IMR-90 (cell line): Measurements from ENCODE around the gene DCP2. TPM values are rescaled to one million over a fixed set of nuclear protein-coding genes. Genes with fewer than 3 reads are reported as not detected.
A peak's percentile ranks its signal among the peaks of the same experiment; 100 is the strongest.
"Not testable (repeated sequence)": the region's sequence is repeated elsewhere in the genome, so short reads cannot be mapped to it uniquely, and the experiment has no call there.

ENCODE experiments used
- ATAC-seq: fragments of 200-7000 bp; cut with Tn5 transposase; 2 replicates; pipeline ENCODE4 v1.9.1; 2020; ENCODE audit warnings: low read depth, mild to moderate bottlenecking, moderate library complexity
- BruUV-seq: library from RNA; stranded (reverse); fragments of 400-500 nt; replicated peaks from 2 replicates; lab custom pipeline; 2021; lab: Mats Ljungman, UMichigan
- CTCF ChIA-PET: fragments of 300-600 bp; formaldehyde crosslinking; extraction: SDS; loops from one replicate; lab custom pipeline; 2021; ENCODE audit warnings: antibody characterized with exemption; lab: Yijun Ruan, JAX
- POLR2A ChIA-PET: fragments of 300-600 bp; sonication (Branson Sonifier 250); formaldehyde crosslinking; loops from one replicate; lab custom pipeline; 2022; ENCODE audit warnings: antibody characterized with exemption; ENCODE audit not compliant: unreplicated experiment; lab: Charles Lee
- DNase-seq: peaks from one replicate; pipeline ENCODE4 v3.0.0; 2013
- H2AFZ ChIP-seq: replicated peaks from 2 replicates; pipeline ENCODE3; 2013; ENCODE audit warnings: low read length, mild to moderate bottlenecking; ENCODE audit not compliant: poor library complexity
- H2AK5ac ChIP-seq: 2 replicates; pipeline ENCODE4 v1.6.1; 2013; ENCODE audit warnings: low read depth, low read length, inconsistent platforms
- H2AK9ac ChIP-seq: replicated peaks from 2 replicates; pipeline ENCODE3; 2013; ENCODE audit warnings: mild to moderate bottlenecking, low read depth, low read length, moderate library complexity; ENCODE audit not compliant: poor library complexity
- H2BK120ac ChIP-seq: 2 replicates; pipeline ENCODE4 v1.6.1; 2013; ENCODE audit warnings: low read depth, low read length, inconsistent platforms
- H2BK15ac ChIP-seq: 3 replicates; pipeline ENCODE4 v1.6.1; 2013; ENCODE audit warnings: low read depth, low read length, inconsistent platforms
- H2BK20ac ChIP-seq: 2 replicates; pipeline ENCODE4 v1.6.1; 2013; ENCODE audit warnings: low read depth, mild to moderate bottlenecking, inconsistent platforms, low read length, moderate library complexity
- H2BK5ac ChIP-seq: 2 replicates; pipeline ENCODE4 v1.6.1; 2013; ENCODE audit warnings: mild to moderate bottlenecking, low read depth, low read length, inconsistent platforms; ENCODE audit not compliant: poor library complexity, severe bottlenecking
- H3K14ac ChIP-seq: replicated peaks from 2 replicates; pipeline ENCODE4 v1.6.1; 2013; ENCODE audit warnings: low read depth, low read length, inconsistent platforms
- H3K18ac ChIP-seq: 2 replicates; pipeline ENCODE4 v1.6.1; 2013; ENCODE audit warnings: low read depth, low read length, control low read depth
- H3K23ac ChIP-seq: 2 replicates; pipeline ENCODE4 v1.6.1; 2013; ENCODE audit warnings: low read depth, low read length, inconsistent platforms
- H3K27ac ChIP-seq: 2 replicates; pipeline ENCODE4 v1.5.1; 2013; ENCODE audit warnings: mild to moderate bottlenecking, control low read depth, low read length; ENCODE audit not compliant: insufficient read depth
- H3K27me3 ChIP-seq: 2 replicates; pipeline ENCODE4 v1.6.1; 2013; ENCODE audit warnings: low read length; ENCODE audit not compliant: control insufficient read depth, insufficient read depth
- H3K36me3 ChIP-seq: 2 replicates; pipeline ENCODE4 v1.6.1; 2013; ENCODE audit warnings: low read length, mixed read lengths; ENCODE audit not compliant: control insufficient read depth, insufficient read depth
- H3K4ac ChIP-seq: 2 replicates; pipeline ENCODE4 v1.6.1; 2013; ENCODE audit warnings: low read depth, low read length, inconsistent platforms
- H3K4me1 ChIP-seq: 2 replicates; pipeline ENCODE4 v1.6.1; 2013; ENCODE audit warnings: low read length, mixed read lengths; ENCODE audit not compliant: control insufficient read depth, insufficient read depth
- H3K4me2 ChIP-seq: 2 replicates; pipeline ENCODE4 v1.6.1; 2013; ENCODE audit warnings: low read depth, mild to moderate bottlenecking, control low read depth, low read length, moderate library complexity
- H3K4me3 ChIP-seq: 2 replicates; pipeline ENCODE4 v1.5.1; 2013; ENCODE audit warnings: low read depth, mild to moderate bottlenecking, control low read depth, low read length, moderate library complexity; ENCODE audit not compliant: insufficient read depth
- H3K56ac ChIP-seq: 2 replicates; pipeline ENCODE4 v1.6.1; 2013; ENCODE audit warnings: low read length, inconsistent platforms; ENCODE audit not compliant: insufficient read depth; ENCODE audit errors: extremely low read depth
- H3K79me1 ChIP-seq, 2 experiments: 2 replicates each; pipeline ENCODE4 v1.6.1; 2013; ENCODE audit warnings: low read length in 2 of 2, inconsistent platforms in 1 of 2, low read depth in 1 of 2
- H3K9ac ChIP-seq: 2 replicates; pipeline ENCODE4 v1.6.1; 2013; ENCODE audit warnings: low read depth, low read length, control low read depth
- H3K9me1 ChIP-seq: 2 replicates; pipeline ENCODE4 v1.6.1; 2013; ENCODE audit warnings: low read length, inconsistent platforms; ENCODE audit not compliant: insufficient read depth
- H3K9me3 ChIP-seq: 2 replicates; pipeline ENCODE4 v1.6.1; 2013; ENCODE audit warnings: low read length; ENCODE audit not compliant: control insufficient read depth, insufficient read depth
- H4K20me1 ChIP-seq: 2 replicates; pipeline ENCODE4 v1.6.1; 2013; ENCODE audit warnings: low read length, inconsistent platforms; ENCODE audit not compliant: insufficient read depth
- H4K5ac ChIP-seq: 2 replicates; pipeline ENCODE4 v1.6.1; 2013; ENCODE audit warnings: mild to moderate bottlenecking, low read depth, low read length, control low read depth
- H4K8ac ChIP-seq, 2 experiments: 2 replicates each; pipeline ENCODE4 v1.6.1; 2013; ENCODE audit warnings: low read depth in 2 of 2, low read length in 2 of 2, control low read depth in 1 of 2, inconsistent platforms in 1 of 2
- H4K91ac ChIP-seq: 2 replicates; pipeline ENCODE4 v1.6.1; 2013; ENCODE audit warnings: low read depth, low read length, inconsistent platforms; ENCODE audit not compliant: insufficient read depth
- BHLHE40 ChIP-seq: fragments of 150-350 bp; IDR thresholded peaks from 2 replicates; pipeline ENCODE4 v1.6.1; 2016; ENCODE audit warnings: mild to moderate bottlenecking, low read depth, low read length
- CEBPB ChIP-seq: IDR thresholded peaks from 2 replicates; pipeline ENCODE4 v1.6.1; 2012; ENCODE audit warnings: low read depth, low read length, improper control_type of control experiment
- FOS ChIP-seq: fragments of 150-350 bp; IDR thresholded peaks from 2 replicates; pipeline ENCODE4 v1.6.1; 2016; ENCODE audit warnings: low read depth, low read length
- RCOR1 ChIP-seq: IDR thresholded peaks from 2 replicates; pipeline ENCODE4 v1.6.1; 2012; ENCODE audit warnings: mild to moderate bottlenecking, low read length, improper control_type of control experiment; ENCODE audit not compliant: insufficient replicate concordance
- WGBS, 2 experiments: methylation state at CpG; one replicate each; pipeline versions ENCODE4 v1.1.5 to v1.1.7; 2013; ENCODE audit warnings: missing lambda C conversion rate in 2 of 2; ENCODE audit not compliant: insufficient read length in 1 of 2; ENCODE audit errors: extremely low coverage in 2 of 2; 5-methylcytosine and 5-hydroxymethylcytosine counted together
- dilution Hi-C: fragments of 300-500 bp; cut with HindIII; formaldehyde crosslinking; loops from one replicate; pipeline ENCODE4 v1.14.3; 2018; ENCODE audit warnings: low sequenced_read_pairs; ENCODE audit not compliant: unreplicated experiment
- in situ Hi-C: fragments of 300-500 bp; cut with MboI; formaldehyde crosslinking; loops from 3 replicates; pipeline ENCODE4 v1.14.3; 2019; ENCODE audit warnings: low sequenced_read_pairs, inconsistent platforms, mixed read lengths
- intact Hi-C: fragments of 100-400 bp; cut with micrococcal nuclease; formaldehyde crosslinking; loops from 2 replicates; pipeline ENCODE4 v1.10.0; 2022
- polyA plus RNA-seq, 3 experiments: library from polyadenylated mRNA; depleted of rRNA; stranded (reverse); fragments of >200 nt; gene quantifications; 2 replicates each; pipeline ENCODE4 v1.2.3, GENCODE V29; 2012; ENCODE audit warnings: low replicate concordance in 1 of 3
- total RNA-seq: library from RNA; depleted of rRNA; stranded (reverse); fragments of >200 nt; gene quantifications from 2 replicates; pipeline ENCODE4 v1.2.3, GENCODE V29; 2012

Gene DCP2
- total and polyA plus RNA-seq, 2 of the 4 experiments (the other 2 are of a cell fraction), result 6.9 to 18.6 TPM

DNA sequence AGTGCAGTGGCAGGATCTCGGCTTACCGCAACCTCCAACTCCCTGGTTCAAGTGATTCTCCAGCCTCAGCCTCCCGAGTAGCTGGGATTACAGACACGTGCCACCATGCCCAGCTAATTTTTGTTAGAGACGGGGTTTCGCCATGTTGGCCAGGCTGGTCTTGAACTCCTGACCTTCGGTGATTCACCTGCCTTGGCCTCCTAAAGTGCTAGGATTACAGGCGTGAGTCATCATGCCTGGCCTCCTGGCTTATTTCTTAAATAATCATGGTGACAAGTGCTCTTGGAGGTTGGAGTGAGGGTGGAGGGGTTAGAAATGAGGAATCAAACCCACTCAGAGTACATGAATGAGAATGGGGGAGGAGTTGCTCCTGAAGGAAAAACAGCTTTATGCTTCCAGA is 16.7 kb upstream of the DCP2 start:
- H3K4ac ChIP-seq, H3K9me3 ChIP-seq, H2BK20ac ChIP-seq, H3K23ac ChIP-seq, H2AFZ ChIP-seq, H3K4me2 ChIP-seq, H2BK120ac ChIP-seq, H4K8ac ChIP-seq, POLR2A ChIA-PET, H3K27ac ChIP-seq, H3K36me3 ChIP-seq, H3K9me1 ChIP-seq, H4K91ac ChIP-seq, H3K14ac ChIP-seq, H3K4me3 ChIP-seq, BruUV-seq, H2AK9ac ChIP-seq, H3K56ac ChIP-seq, dilution Hi-C loops, H3K18ac ChIP-seq, H3K9ac ChIP-seq, H2BK5ac ChIP-seq, H3K79me1 ChIP-seq, H3K27me3 ChIP-seq, H2BK15ac ChIP-seq, H4K5ac ChIP-seq: not testable (repeated sequence)
- H4K20me1 ChIP-seq, result peaks cover 11% of the 10 kb centered on the region
- ATAC-seq, result peak; percentile 22; the same call in 1 of the 2 replicates
- peak; percentile 91 for DNase-seq
- CTCF ChIA-PET, result interaction anchor here (1.4 to 1.5 kb wide), 2 partner anchors 9 to 16 kb away, joined by 3 read pairs; partner anchors contain the start of gene DCP2
- in situ Hi-C loops (loop anchor here (25.0 kb wide), 1 partner anchor 398 kb away; no protein-coding TSS in a partner anchor), intact Hi-C loops (loop anchor here (10.0 kb wide), 1 partner anchor 175 kb away; no protein-coding TSS in a partner anchor)
- peaks cover 19% of the 10 kb centered on the region for H3K4me1 ChIP-seq
- TF ChIP-seq BHLHE40 (peak; percentile 54; the same call in 1 of the 2 replicates), RCOR1 (peak; percentile 67), CEBPB (0 out of 2 replicates have a peak, but pooled peaks have one; percentile 24), FOS (peak; percentile 86)
- WGBS, 2 experiments, result 58% methylated on average over 7 of the region's 8 CpGs; no CpG with 5 or more reads in 1 of the 2 experiments
- H2AK5ac ChIP-seq, result peak overlapping the region; percentile 20; the same call in 1 of the 2 replicates
